Measurements from ENCODE around the gene DUSP15.

DNA sequence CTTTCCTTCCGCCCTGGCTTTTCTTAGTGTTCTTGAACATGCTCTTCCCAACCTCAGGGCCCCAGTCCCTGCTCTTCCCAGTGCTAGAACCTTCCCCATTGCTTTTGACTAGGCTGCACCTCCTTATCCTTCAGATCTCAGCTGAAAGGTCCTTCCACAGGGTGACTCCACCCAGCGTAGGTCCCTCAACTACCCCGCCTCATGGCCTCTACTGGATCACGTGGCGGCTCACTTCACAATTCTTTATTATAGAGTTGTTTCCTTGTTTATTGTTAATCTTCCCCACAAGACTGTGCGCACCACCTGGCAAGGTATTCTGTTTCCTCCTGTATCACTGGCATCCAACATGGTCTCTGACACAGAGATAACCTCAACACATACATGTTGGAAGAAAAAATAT is 31.3 kb upstream of the DUSP15 start:
- TF ChIP-seq, protein P1, sequence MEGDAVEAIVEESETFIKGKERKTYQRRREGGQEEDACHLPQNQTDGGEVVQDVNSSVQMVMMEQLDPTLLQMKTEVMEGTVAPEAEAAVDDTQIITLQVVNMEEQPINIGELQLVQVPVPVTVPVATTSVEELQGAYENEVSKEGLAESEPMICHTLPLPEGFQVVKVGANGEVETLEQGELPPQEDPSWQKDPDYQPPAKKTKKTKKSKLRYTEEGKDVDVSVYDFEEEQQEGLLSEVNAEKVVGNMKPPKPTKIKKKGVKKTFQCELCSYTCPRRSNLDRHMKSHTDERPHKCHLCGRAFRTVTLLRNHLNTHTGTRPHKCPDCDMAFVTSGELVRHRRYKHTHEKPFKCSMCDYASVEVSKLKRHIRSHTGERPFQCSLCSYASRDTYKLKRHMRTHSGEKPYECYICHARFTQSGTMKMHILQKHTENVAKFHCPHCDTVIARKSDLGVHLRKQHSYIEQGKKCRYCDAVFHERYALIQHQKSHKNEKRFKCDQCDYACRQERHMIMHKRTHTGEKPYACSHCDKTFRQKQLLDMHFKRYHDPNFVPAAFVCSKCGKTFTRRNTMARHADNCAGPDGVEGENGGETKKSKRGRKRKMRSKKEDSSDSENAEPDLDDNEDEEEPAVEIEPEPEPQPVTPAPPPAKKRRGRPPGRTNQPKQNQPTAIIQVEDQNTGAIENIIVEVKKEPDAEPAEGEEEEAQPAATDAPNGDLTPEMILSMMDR (IDR thresholded peaks at IDR 0.05; ENCODE audit: low read depth, low read length), result no peak
- TF ChIP-seq EZH2phosphoT487 (IDR thresholded peaks at IDR 0.05; ENCODE audit: low read depth), result no peak
